GM21360 (cell line): ENCODE results near the gene DENND1A.
"Not testable (repeated sequence)": the region's sequence is repeated elsewhere in the genome, so short reads cannot be mapped to it uniquely, and the experiment has no call there.

Experiments used
- ATAC-seq: cut with Tn5 transposase; IDR thresholded peaks from one replicate; pipeline ENCODE4 v1.9.1; 2021; ENCODE audit warnings: mild to moderate bottlenecking, moderate library complexity; ENCODE audit not compliant: unreplicated experiment

The DENND1A gene

GRCh38 chr9:123657941-123658340 lies 272.0 kb downstream of the DENND1A start:
- no peak for ATAC-seq

GRCh38 chr9:123657099-123657498 lies 272.8 kb downstream of the DENND1A start:
- ATAC-seq: no peak

DNA sequence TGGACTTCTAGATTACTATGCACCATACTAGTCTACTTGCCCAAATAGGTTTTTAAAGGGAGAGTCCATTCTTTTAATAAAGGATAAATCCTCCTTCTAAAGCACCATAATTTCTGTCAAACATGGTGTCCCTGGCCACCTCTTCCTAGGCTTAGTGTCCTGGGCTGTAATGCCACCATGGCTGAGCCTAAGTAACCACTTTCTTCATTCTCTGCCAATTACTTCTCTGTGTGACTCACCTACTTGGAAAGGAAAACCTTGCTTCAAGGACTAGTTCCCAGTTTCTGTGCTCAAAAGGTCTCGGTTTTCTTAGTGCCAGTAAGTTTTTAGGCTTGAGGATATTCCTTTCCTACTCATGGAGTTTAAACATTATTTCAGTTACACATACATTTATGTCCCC lies 273.4 kb downstream of the DENND1A start:
- ATAC-seq: no peak

GRCh38 chr9:123655681-123656423 lies 274.1 kb downstream of the DENND1A start:
- ATAC-seq: no peak

DNA sequence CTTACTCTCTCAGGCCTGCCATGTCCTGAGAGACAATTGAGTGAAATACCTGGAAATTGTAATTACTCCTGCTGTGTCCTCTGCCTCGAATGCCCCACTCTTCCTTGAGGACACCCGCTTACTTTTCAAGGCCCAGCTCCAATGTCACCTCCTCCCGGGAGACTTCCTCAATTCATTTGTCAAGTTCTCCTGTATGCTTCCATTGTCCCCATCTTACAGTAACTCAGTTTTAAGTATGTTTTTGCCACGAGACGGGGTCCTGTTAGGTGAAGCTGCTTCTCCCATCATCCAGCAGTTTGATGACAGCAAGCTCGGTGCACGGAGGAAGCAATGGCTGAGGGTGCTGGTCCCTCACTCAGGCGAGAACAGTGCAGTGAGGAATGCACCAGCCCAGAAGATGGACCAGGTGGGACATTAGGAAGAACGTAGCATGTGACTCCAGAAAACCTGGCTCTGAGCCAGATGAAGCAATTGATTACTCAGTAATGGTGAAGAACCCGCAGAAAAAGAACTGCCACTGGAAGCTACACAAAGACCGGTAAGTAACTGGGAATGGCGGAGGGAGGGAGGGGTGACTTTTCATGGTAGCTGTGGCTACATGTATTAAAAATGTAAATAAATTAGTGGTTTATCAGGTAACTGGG lies 274.8 kb downstream of the DENND1A start:
- ATAC-seq: no peak

- no peak for ATAC-seq
These were observed 275.5 kb downstream of the DENND1A start for GRCh38 chr9:123654218-123654993.

GRCh38 chr9:123652416-123652815 lies 277.5 kb downstream of the DENND1A start:
- ATAC-seq: no peak

DNA sequence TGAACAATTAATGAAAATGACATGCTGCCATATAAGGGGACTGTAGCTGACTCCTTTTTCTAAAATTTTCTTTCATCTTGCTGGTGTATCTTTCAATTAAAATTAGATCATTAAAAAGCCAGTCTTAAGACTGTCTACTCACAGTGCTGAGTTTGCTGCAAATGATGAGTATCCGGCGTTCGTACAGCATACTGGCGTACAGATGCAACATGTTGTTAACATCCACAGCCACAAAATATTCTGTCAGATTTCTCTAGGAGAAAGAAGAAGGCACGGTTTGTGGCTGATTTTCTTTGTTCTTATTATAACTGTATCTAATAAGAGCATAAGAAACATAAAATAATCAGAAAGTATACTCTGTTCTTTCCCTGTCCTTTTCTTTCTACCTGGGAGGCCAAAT lies 278.1 kb downstream of the DENND1A start:
- no peak for ATAC-seq

- no peak for ATAC-seq
These were observed 278.7 kb downstream of the DENND1A start for GRCh38 chr9:123651273-123651672.

DNA sequence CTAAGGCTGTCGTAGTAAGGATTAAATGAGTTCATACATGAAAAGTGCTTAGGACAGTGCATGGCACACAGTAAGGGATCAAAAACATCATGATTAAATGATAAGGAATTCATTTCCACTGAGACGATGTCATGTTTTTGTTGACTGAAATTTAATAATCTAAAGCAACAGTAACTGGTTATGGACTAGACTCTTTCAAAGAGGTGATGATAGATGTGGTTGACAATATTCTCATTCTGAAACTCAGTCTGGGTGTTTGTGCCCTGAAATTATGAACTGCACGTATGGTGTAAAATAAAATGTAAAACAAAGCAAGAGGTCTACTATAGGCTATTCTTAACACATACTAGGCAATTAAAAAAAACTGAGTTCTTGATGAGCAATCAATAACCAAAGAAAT lies 280.0 kb downstream of the DENND1A start:
- ATAC-seq: no peak

- ATAC-seq: no peak
These were observed 282.8 kb downstream of the DENND1A start for GRCh38 chr9:123647145-123647544.

- ATAC-seq: no peak
These were observed 284.2 kb downstream of the DENND1A start for GRCh38 chr9:123645762-123646161.

DNA sequence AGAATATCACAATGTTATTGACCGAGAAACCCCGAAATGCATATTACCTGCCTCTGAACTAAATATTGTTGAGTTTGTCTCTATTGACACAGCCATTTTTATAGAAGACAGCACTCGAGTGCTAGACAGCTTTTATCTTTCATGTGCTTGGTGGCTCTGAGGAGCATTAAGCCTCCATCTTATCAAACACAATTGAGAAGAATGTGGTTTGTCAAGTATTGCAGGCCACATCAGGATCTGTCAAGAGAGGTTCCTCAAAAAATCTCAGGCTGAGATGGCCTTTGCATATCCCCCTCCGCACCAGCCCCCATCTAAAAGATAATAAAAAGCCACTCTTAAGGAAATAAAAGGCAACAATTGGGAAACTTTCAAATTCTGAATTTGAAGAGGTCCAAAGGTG lies 284.8 kb downstream of the DENND1A start:
- no peak for ATAC-seq

DNA sequence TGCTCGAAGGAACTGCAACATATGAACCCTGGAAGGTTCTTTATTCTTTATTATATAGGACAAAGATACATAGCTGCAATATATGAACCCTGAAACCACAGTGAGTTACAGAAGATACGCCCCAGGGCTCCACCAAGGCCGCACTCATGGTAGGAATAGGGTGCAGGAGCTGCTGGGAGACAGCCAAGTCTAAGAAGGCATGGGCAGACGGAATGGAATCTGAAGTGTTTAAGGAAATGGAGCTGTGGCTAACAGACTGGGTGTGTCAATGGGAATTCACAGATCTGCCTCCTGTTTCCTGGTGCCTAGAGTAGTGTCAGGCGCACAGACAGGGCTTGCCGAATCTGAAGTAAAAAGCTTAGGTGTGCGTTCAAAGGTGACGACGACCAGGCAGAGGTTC lies 286.4 kb downstream of the DENND1A start:
- no peak for ATAC-seq

DNA sequence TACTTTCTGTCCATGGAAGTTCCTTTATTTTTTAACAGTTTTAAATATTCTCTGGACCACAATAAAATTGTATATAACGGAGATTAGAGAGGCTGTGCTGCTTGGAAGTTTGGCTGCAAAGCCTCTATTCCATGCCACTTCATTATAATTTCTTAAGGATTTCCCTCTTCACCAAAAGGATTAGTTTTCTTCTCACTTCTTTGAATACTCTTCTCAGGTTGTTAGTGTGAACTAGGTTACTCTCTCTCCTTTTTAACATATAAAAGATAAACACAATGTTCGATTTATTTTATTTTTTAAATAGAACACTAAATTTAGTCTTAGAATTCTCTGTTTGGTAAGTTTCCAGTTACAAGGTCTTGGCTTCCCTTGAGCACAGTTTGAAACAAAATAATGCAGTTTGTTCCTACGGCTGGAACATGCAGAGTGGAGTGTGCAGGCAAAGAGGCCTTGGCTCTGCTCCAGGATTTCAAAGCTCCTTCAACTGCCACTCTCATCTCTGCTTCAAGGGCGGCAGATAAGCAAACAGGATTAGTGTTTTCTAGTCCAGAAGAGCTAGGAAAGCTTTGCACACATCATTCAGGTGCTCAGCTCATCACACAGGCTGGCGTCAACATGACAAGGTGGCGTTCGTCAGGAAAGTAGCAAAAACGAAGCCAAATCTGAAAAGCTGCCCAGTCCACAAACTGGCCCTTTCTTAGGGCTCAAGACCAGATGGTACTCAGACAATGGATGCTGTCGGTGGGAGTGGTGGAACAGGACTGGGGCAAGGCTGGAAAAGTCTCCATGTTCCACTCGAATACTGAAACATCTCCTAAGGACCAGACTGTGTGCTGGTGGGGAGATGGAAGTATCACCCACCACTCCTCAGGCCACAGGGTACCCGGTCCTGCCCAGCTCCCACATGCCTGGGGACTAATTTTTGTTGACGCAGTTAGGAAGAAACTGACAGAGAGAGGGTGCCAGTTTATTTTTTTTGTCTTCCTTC lies 287.3 kb downstream of the DENND1A start:
- ATAC-seq: no peak

- ATAC-seq: no peak
These were observed 289.1 kb downstream of the DENND1A start for GRCh38 chr9:123640792-123641222.

- no peak for ATAC-seq
These were observed 290.2 kb downstream of the DENND1A start for GRCh38 chr9:123639743-123640142.

- no peak for ATAC-seq
These were observed 291.8 kb downstream of the DENND1A start for GRCh38 chr9:123637945-123638634.

DNA sequence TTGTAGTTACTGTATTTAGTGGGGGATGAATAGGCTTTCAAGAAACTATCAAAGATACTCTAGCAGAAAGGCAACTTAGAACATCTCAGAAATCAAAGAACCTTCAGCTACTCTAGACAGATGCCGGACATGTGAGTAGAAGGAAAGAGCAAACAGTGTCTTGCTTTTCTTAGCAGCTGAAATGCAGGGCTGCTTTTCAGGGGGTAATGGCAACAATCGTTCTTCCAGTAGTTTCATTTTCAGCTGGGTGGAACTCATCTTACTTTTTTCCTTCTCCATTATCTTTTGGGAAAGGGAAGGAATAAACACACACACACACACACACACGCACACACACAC lies 292.4 kb downstream of the DENND1A start:
- ATAC-seq: no peak

DNA sequence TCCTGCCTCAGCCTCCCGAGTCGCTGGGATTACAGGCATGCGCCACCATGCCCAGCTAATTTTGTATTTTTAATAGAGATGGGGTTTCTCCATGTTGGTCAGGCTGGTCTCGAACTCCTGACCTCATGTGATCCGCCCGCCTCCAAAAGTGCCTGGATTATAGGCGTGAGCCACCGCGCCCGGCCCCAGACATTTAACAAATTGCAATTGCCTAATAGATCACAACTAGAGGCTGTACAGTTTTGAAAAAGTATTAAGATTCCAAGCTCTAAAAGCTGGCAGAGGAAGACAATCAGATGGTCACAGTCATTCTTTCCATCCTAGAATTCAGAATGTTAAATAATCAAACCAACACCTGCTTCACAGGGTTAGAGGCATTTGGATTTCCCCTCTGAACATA lies 293.1 kb downstream of the DENND1A start:
- not testable (repeated sequence) for ATAC-seq
